GM19455 (cell line): ENCODE results near the gene ACVR2A.

ENCODE experiments used
- ATAC-seq: cut with Tn5 transposase; IDR thresholded peaks from one replicate; pipeline ENCODE4 v1.9.1; 2021; ENCODE audit not compliant: unreplicated experiment

The ACVR2A gene

GRCh38 chr2:147844697-147845410 lies at the start of gene ACVR2A:
ACVR2A (plus strand) TSS chr2:147845029; CDS start chr2:147845153, 124 bp downstream.
- ATAC-seq = peak; percentile 39

GRCh38 chr2:147800316-147800715 lies 44.5 kb upstream of the ACVR2A start:
- ATAC-seq = no peak

DNA sequence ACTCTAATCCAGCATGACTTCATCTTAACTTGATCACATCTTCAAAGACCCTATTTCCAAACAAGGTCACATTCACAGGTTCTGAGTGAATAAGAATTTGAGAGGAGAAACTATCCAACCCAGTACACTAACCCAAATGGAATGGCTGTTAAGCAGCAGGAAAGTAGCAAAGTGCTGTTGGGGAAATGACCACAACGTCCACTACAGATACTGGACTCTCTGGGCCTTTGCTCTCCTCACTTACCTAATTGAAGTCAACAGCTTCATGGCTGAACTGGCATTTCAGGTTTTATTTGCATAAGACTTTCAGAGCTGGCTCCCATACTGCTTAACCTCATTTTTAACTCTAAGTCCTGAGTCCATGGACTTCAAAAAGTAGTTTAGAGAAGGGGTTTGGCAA lies 38.0 kb upstream of the ACVR2A start:
- no peak for ATAC-seq

DNA sequence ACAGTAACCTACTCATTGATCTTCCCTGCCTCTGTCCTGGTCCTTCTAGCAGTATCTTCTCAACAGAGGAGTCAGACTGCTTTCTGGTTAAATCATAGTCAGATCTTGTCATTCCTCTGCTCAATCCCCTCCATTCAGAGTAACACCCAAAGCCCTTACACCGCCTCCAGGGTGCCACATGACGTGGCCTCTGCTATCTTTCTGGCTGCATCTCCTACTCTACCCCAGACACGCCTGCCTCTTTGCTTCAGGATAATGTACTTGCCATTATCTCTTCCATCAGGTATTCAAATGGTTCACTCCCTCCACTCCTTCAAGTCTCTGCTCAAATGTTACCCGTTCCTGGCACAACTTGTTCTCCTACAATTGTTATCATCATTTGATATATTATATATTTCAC lies 36.3 kb upstream of the ACVR2A start:
- ATAC-seq = no peak

GRCh38 chr2:147810883-147811765 lies 33.7 kb upstream of the ACVR2A start:
- ATAC-seq = no peak

GRCh38 chr2:147818741-147819140 lies 26.1 kb upstream of the ACVR2A start:
- no peak for ATAC-seq

GRCh38 chr2:147824620-147825019 lies 20.2 kb upstream of the ACVR2A start:
- ATAC-seq = no peak

GRCh38 chr2:147826278-147827087 lies 18.3 kb upstream of the ACVR2A start:
- no peak for ATAC-seq

DNA sequence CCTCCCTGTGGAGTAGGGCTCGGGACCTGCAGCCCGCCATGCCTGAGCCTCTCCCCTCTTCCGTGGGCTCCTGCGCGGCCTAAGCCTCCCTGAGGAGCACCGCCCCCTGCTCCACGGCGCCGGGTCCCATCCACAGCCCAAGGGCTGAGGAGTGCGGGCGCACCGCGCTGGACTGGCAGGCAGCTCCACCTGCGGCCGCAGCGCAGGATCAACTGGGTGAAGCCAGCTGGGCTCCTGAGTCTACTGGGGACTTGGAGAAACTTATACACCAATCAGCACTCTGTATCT lies 17.8 kb upstream of the ACVR2A start:
- ATAC-seq = no peak

DNA sequence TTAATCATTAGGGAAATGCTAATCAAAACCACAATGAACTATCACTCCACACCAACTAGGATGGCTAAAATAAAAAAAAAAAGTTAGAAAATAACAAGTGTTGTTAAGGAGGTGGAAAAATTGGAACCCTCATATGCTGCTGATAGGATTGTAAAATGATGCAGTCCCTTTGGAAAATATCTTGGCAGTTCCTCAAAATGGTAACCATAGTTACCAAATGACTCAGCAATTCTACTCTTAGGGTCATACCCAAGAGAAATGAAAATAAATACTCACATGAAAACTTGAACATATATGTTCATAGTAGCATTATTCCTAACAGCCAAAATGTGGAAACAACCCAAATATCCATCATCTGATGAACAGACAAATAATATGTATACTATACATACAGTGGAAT lies 15.7 kb upstream of the ACVR2A start:
- ATAC-seq = no peak

- no peak for ATAC-seq
Observed at GRCh38 chr2:147836099-147836498, 8.7 kb upstream of the ACVR2A start.

DNA sequence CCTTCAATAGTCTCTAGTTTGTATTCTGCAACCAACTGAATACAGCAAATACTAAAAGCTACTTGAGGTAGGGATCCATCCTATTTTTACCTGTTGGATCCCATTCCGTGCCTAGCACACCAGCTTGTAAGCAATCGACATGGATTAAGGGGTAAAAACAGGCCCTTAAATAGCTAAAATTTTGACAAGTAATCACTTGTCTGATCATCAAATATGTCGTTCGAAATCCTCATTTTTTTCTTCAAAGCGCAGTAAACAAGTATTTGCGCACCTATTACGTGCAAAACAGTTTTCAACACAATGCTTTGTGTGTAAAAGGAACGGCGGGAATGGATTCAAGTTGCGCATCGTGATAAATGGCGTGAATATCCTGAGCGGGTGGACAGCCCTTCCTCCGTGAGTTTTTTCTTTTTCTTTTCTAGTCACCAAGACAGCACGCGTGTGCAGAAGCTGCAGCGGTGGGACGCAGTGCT lies 1.4 kb upstream of the ACVR2A start:
- ATAC-seq = no peak

GRCh38 chr2:147843864-147844696 lies 749 bp upstream of the ACVR2A start:
- ATAC-seq = peak; percentile 87

DNA sequence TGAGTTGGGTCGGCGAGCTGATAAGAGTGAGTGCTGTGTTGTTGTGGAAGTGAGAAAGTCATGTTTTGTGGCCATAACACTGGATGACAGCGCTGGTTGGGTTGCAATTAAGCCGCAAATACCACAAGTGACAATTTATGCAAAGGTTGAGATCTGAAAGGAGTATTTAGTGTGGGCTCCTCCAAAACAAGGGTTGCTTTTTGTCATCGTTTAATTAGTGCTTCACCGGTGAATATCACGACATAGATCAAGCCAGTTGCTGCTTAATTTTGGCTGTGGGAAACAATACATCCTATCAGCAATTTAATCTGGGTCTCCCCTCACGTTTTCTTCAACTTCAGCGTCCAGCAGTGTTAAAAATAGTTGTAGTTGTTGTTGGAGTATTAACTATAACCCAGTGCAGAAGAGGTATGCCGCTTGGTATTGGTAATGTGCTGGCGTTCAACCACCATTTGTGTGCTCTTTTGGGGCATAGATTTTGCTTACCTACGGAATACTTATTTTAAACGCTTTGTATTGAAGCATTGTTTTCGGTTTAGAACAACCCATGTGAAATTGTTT lies 662 bp downstream of the ACVR2A start:
- peak; percentile 45 for ATAC-seq

- no peak for ATAC-seq
Observed at GRCh38 chr2:147846412-147847081, 1.7 kb downstream of the ACVR2A start.

- ATAC-seq = no peak
Observed at GRCh38 chr2:147847746-147848391, 3.0 kb downstream of the ACVR2A start.

- no peak for ATAC-seq
Observed at GRCh38 chr2:147850838-147851237, 6.0 kb downstream of the ACVR2A start.

DNA sequence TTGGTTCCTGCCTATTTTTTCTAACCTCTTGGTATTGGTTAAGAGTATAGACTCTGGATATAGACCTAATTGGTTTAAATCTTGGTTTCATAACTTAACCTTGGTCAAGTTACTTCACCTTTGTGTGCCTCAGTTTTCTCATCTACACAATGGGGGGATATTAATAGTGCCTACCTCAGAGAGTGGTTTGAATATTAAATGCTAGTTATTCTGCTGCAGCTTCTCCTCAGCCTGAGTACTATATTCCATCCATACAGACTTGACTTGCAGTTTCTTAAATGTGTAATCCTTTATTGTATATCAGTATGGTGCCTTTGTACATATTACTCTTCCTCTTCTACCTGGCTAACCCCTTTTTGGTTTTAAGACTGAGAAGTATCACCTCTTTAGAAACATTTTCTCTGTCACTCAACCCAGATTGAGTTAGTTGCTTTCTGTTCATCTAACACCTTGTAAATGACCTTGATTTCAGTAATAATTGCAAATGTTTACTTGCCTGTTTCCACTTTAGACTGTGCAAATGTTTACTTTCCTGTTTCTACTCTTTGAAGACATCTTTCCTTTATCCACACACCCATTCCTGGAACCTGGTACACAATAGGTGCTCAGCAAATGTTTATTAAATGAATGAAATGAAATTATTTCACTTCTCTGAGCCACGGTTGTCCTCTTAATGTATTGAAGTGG lies 6.6 kb downstream of the ACVR2A start:
- ATAC-seq = no peak
